Neuronal stem cell (in vitro differentiated cells): Measurements from ENCODE around the gene SPTBN5.

ENCODE experiments used
- DNase-seq: peaks from one replicate; pipeline ENCODE4 v3.0.0-alpha.2; 2013; ENCODE audit warnings: low spot score
- H2AFZ ChIP-seq: one replicate; pipeline ENCODE4 v1.6.1; 2013; ENCODE audit warnings: mild to moderate bottlenecking, low read length, inconsistent platforms
- H2AK5ac ChIP-seq: 2 replicates; pipeline ENCODE4 v1.6.1; 2013; ENCODE audit warnings: low read depth, mild to moderate bottlenecking, inconsistent platforms, low read length, moderate library complexity, mixed read lengths
- H2BK120ac ChIP-seq: 2 replicates; pipeline ENCODE4 v1.6.1; 2013; ENCODE audit warnings: low read depth, mild to moderate bottlenecking, inconsistent platforms, low read length, moderate library complexity, mixed read lengths
- H2BK12ac ChIP-seq: one replicate; pipeline ENCODE4 v1.6.1; 2013; ENCODE audit warnings: low read length, inconsistent platforms
- H2BK15ac ChIP-seq: 2 replicates; pipeline ENCODE4 v1.6.1; 2013; ENCODE audit warnings: mild to moderate bottlenecking, low read length, inconsistent platforms, mixed read lengths
- H2BK5ac ChIP-seq: one replicate; pipeline ENCODE4 v1.6.1; 2013; ENCODE audit warnings: inconsistent platforms, mild to moderate bottlenecking, low read length, moderate library complexity
- H3K14ac ChIP-seq: one replicate; pipeline ENCODE4 v1.6.1; 2013; ENCODE audit warnings: low read length, inconsistent platforms
- H3K18ac ChIP-seq: 2 replicates; pipeline ENCODE4 v1.6.1; 2013; ENCODE audit warnings: low read length, inconsistent platforms
- H3K23ac ChIP-seq: 2 replicates; pipeline ENCODE4 v1.6.1; 2013; ENCODE audit warnings: low read depth, mild to moderate bottlenecking, mixed read lengths, low read length, inconsistent platforms; ENCODE audit not compliant: poor library complexity
- H3K27ac ChIP-seq: replicated peaks from 3 replicates; pipeline ENCODE4 v1.5.1; 2013; ENCODE audit warnings: low read length, inconsistent platforms
- H3K27me3 ChIP-seq, 3 experiments: 2 replicates each; pipeline ENCODE4 v1.6.1; 2013; ENCODE audit warnings: low read length in 3 of 3, mild to moderate bottlenecking in 2 of 3, inconsistent platforms in 1 of 3, low read depth in 1 of 3, mixed read lengths in 1 of 3, moderate library complexity in 1 of 3; ENCODE audit not compliant: control insufficient read depth in 3 of 3, insufficient read depth in 3 of 3
- H3K36me3 ChIP-seq, 2 donors: replicated peaks in 1 of 2; 2 replicates each; pipeline ENCODE4 v1.6.1; 2013; ENCODE audit warnings: low read length in 2 of 2; ENCODE audit not compliant: control insufficient read depth in 2 of 2, insufficient read depth in 2 of 2
- H3K4ac ChIP-seq: 2 replicates; pipeline ENCODE4 v1.6.1; 2013; ENCODE audit warnings: inconsistent platforms, mild to moderate bottlenecking, low read length, moderate library complexity
- H3K4me1 ChIP-seq, 2 donors: 1 replicate in 1 of 2; 2 replicates in 1 of 2; pipeline ENCODE4 v1.6.1; 2013; ENCODE audit warnings: low read length in 2 of 2, low read depth in 1 of 2; ENCODE audit not compliant: control insufficient read depth in 2 of 2, insufficient read depth in 1 of 2
- H3K4me2 ChIP-seq: one replicate; pipeline ENCODE4 v1.6.1; 2013; ENCODE audit warnings: mild to moderate bottlenecking, low read length, inconsistent platforms; ENCODE audit not compliant: insufficient read depth, poor library complexity, severe bottlenecking
- H3K4me3 ChIP-seq, 2 donors: 2 replicates each; pipeline ENCODE4 v1.5.1; 2013; ENCODE audit warnings: low read length in 2 of 2, mild to moderate bottlenecking in 2 of 2, inconsistent platforms in 1 of 2, moderate library complexity in 1 of 2
- H3K79me1 ChIP-seq: one replicate; pipeline ENCODE4 v1.6.1; 2013; ENCODE audit warnings: low read depth, mild to moderate bottlenecking, inconsistent platforms, low read length, moderate library complexity
- H3K9ac ChIP-seq: one replicate; pipeline ENCODE4 v1.6.1; 2013; ENCODE audit warnings: mild to moderate bottlenecking, low read depth, low read length, inconsistent platforms; ENCODE audit not compliant: poor library complexity
- H3K9me3 ChIP-seq, 2 donors: replicated peaks in 1 of 2; 2 replicates each; pipeline versions ENCODE3 to v1.6.1; 2013; ENCODE audit warnings: low read length in 2 of 2, mild to moderate bottlenecking in 2 of 2, inconsistent platforms in 1 of 2, low read depth in 1 of 2, mixed read lengths in 1 of 2, moderate library complexity in 1 of 2; ENCODE audit not compliant: control insufficient read depth in 2 of 2, insufficient read depth in 1 of 2
- H4K8ac ChIP-seq: one replicate; pipeline ENCODE4 v1.6.1; 2013; ENCODE audit warnings: low read depth, mild to moderate bottlenecking, inconsistent platforms, low read length, moderate library complexity
- H4K91ac ChIP-seq: one replicate; pipeline ENCODE4 v1.6.1; 2013; ENCODE audit warnings: low read length, low read depth, mild to moderate bottlenecking, inconsistent platforms; ENCODE audit not compliant: poor library complexity
- WGBS, 2 donors: extraction: QIAGEN DNeasy Blood & Tissue Kit; methylation state at CpG; one replicate each; pipeline ENCODE4 v1.1.7; 2013; ENCODE audit warnings: missing lambda C conversion rate in 2 of 2, mixed read lengths in 1 of 2; ENCODE audit not compliant: insufficient read length in 2 of 2, insufficient replicate concordance in 1 of 2; ENCODE audit errors: extremely low coverage in 2 of 2; 5-methylcytosine and 5-hydroxymethylcytosine counted together

Gene SPTBN5

GRCh38 chr15:41901431-41901830, 7.6 kb upstream of the SPTBN5 start:
- Histone ChIP-seq H3K4me1 (peaks cover 4 to 12% of the 10 kb centered on the region in 2 donors), H3K4me2 (no peak overlapping the region), H2BK5ac (no peak overlapping the region), H3K36me3 (peaks cover 0 to 5% of the 10 kb centered on the region in 2 donors), H4K91ac (no peak overlapping the region), H2BK120ac (no peak overlapping the region), H2BK15ac (no peak overlapping the region), H2AK5ac (no peak overlapping the region), H3K23ac (no peak overlapping the region), H3K27me3 (no peaks in the 10 kb centered on the region), H3K4me3 (no peak overlapping the region), H3K9me3 (peaks cover 0 to 2% of the 10 kb centered on the region in 2 donors), H3K27ac (no peak overlapping the region), H4K8ac (no peak overlapping the region), H3K9ac (no peak overlapping the region), H3K79me1 (no peaks in the 10 kb centered on the region), H3K14ac (no peak overlapping the region), H2BK12ac (no peak overlapping the region), H3K4ac (no peak overlapping the region), H3K18ac (no peak overlapping the region), H2AFZ (no peak overlapping the region)
- DNase-seq = no peak
- WGBS, 2 donors = no CpG with 5 or more reads among the region's 5 CpGs

- Histone ChIP-seq H2BK12ac (no peak overlapping the region), H3K4me2 (no peak overlapping the region), H3K36me3 (peaks cover 0 to 5% of the 10 kb centered on the region in 2 donors), H2BK120ac (no peak overlapping the region), H3K14ac (no peak overlapping the region), H3K18ac (no peak overlapping the region), H3K9ac (no peak overlapping the region), H3K79me1 (no peaks in the 10 kb centered on the region), H4K91ac (no peak overlapping the region), H2BK5ac (no peak overlapping the region), H3K23ac (peak overlapping the region; percentile 8), H3K27ac (no peak overlapping the region), H2AFZ (no peak overlapping the region), H3K9me3 (no peaks in the 10 kb centered on the region), H3K4me3 (no peak overlapping the region), H4K8ac (no peak overlapping the region), H3K4me1 (peaks cover 4 to 12% of the 10 kb centered on the region in 2 donors), H2AK5ac (no peak overlapping the region), H3K4ac (no peak overlapping the region), H2BK15ac (no peak overlapping the region), H3K27me3 (no peaks in the 10 kb centered on the region)
- no peak for DNase-seq
- no CpG with 5 or more reads among the region's 36 CpGs for WGBS, 2 donors
Observed at GRCh38 chr15:41900526-41901380, 6.9 kb upstream of the SPTBN5 start.

DNA sequence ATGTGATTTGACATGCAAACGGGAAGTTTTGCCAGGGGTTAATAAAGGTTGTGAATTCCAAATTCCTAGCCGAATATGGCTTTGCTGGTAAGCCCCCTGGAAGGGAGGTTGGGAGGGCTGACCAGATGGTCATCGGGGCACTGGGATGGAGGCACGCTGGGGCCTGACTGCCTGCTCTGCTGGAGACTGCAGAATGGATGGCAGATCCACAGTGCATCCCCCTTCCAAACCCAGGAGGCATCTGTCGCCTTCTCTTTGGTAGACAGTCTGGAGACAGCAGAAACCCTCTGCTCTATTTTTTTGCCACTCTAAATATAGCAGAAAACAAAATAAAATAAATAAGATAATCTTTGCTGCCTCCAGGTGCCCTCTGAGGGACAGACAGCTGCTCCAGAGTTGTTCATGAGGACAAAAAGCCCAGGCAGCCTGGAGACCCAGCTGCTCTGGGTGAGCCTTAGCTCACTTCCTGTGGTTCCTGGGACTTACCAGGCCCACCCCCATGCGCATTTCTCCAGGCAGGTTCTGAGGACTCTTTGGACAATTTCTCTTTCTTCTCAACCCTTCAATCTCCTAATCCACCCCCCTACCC, 6.1 kb upstream of the SPTBN5 start:
- Histone ChIP-seq H3K27me3 (no peaks in the 10 kb centered on the region), H3K18ac (no peak overlapping the region), H3K27ac (no peak overlapping the region), H3K79me1 (no peaks in the 10 kb centered on the region), H3K4me3 (no peak overlapping the region), H3K14ac (no peak overlapping the region), H2BK5ac (no peak overlapping the region), H2AK5ac (no peak overlapping the region), H3K4me2 (no peak overlapping the region), H4K91ac (no peak overlapping the region), H3K4me1 (peaks cover 4 to 12% of the 10 kb centered on the region in 2 donors), H4K8ac (no peak overlapping the region), H3K9me3 (no peaks in the 10 kb centered on the region), H2AFZ (no peak overlapping the region), H3K4ac (no peak overlapping the region), H3K36me3 (peaks cover 0 to 5% of the 10 kb centered on the region in 2 donors), H2BK120ac (no peak overlapping the region), H2BK15ac (no peak overlapping the region), H2BK12ac (no peak overlapping the region), H3K9ac (no peak overlapping the region), H3K23ac (no peak overlapping the region)
- DNase-seq = no peak
- no CpG with 5 or more reads among the region's 6 CpGs for WGBS, 2 donors

DNA sequence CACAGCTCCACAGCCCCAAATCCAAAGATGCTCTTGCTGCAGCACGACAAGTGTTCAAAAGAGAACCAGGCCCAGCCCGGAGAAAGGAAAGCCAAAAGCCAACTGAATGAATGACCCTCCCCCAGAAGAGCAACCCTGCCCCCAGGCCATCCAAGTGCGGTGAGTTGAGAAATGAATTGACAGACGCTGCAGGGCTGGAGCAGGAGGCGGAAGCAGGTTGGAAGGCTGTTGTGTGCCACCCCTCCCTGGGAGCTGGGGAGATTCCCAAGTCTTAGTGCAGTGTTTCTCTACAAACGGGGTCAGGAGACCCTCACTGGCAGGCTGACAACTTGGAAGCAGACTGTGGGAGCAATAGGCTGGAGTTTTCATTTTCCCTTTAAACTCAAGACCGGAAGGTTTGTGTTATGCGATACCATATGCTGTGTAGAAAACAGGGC, 3.5 kb upstream of the SPTBN5 start:
- Histone ChIP-seq H4K8ac (no peak overlapping the region), H3K36me3 (peaks cover 0 to 5% of the 10 kb centered on the region in 2 donors), H3K18ac (no peak overlapping the region), H2BK12ac (no peak overlapping the region), H2AFZ (no peak overlapping the region), H3K27me3 (no peaks in the 10 kb centered on the region), H3K14ac (no peak overlapping the region), H3K23ac (no peak overlapping the region), H3K9me3 (no peaks in the 10 kb centered on the region), H3K4ac (no peak overlapping the region), H2BK5ac (no peak overlapping the region), H3K9ac (no peak overlapping the region), H3K4me1 (peaks cover 0 to 2% of the 10 kb centered on the region in 2 donors), H2BK15ac (no peak overlapping the region), H4K91ac (no peak overlapping the region), H3K4me3 (no peak overlapping the region), H2BK120ac (no peak overlapping the region), H2AK5ac (no peak overlapping the region), H3K27ac (no peak overlapping the region), H3K4me2 (no peak overlapping the region), H3K79me1 (no peaks in the 10 kb centered on the region)
- WGBS, 2 donors = no CpG with 5 or more reads among the region's 8 CpGs
- no peak for DNase-seq
